ENCODE measurements around the gene NUDT21. TPM values are rescaled to one million over a fixed set of nuclear protein-coding genes. Genes with fewer than 3 reads are reported as not detected.

NUDT21 gene
- total RNA-seq, 2 donors from 2014 or later, result 43.5 to 52.3 TPM

DNA sequence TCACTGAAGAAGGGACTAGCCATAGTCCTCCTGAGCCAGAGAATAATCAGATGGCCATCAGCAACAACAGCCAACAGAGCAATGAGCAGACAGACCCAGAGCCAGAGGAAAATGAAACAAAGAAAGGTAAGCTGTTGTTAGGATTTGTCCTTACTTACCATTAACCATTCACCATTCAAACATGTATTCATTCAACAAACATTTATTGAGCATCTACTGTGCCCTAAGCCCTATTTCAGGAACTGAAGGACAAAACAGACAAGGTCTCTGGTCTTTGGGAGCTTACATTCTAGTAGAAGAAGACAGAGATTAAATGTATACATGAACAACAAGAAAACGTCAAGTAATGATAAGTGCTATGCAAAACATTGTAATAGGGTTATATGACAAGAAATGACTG, 19.5 kb upstream of the NUDT21 start:
- DNase-seq (ENCODE audit: low spot score) (no peak), ATAC-seq (ENCODE audit: insufficient number of reproducible peaks, low FRiP score, low read depth) (no peak)
- Histone ChIP-seq H3K27me3 (replicated peaks; ENCODE audit: insufficient read depth) (no peaks in the 10 kb centered on the region), H3K9me3 (no peaks in the 10 kb centered on the region), H3K4me3 (no peak overlapping the region), H3K4me1 (ENCODE audit: control insufficient read depth in 1 of 2, low read depth in 2 of 2) (no peaks in the 10 kb centered on the region), H3K27ac (no peak overlapping the region), H3K36me3 (peaks cover 82% of the 10 kb centered on the region)
- TF ChIP-seq, protein P1, sequence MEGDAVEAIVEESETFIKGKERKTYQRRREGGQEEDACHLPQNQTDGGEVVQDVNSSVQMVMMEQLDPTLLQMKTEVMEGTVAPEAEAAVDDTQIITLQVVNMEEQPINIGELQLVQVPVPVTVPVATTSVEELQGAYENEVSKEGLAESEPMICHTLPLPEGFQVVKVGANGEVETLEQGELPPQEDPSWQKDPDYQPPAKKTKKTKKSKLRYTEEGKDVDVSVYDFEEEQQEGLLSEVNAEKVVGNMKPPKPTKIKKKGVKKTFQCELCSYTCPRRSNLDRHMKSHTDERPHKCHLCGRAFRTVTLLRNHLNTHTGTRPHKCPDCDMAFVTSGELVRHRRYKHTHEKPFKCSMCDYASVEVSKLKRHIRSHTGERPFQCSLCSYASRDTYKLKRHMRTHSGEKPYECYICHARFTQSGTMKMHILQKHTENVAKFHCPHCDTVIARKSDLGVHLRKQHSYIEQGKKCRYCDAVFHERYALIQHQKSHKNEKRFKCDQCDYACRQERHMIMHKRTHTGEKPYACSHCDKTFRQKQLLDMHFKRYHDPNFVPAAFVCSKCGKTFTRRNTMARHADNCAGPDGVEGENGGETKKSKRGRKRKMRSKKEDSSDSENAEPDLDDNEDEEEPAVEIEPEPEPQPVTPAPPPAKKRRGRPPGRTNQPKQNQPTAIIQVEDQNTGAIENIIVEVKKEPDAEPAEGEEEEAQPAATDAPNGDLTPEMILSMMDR (IDR thresholded peaks at IDR 0.05), result no peak

DNA sequence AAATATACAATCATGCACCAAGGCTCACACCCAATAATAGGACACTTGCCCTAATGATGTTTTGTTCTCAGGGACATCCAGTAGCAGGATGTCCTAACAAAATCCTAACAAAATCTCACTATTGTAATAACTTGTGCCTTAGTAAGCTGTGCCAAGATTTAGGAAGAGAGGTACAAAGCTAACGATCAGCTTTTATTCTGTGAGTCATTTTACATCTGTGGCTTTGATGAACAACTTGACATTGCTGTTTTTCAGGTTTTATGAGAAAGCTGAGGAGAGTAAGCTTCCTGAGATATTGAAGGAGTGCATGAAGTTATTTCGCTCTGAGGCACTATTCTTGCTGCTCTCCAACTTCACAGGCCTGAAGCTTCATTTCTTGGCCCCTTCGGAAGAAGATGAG, 19.1 kb upstream of the NUDT21 start:
- Histone ChIP-seq H3K4me1 (ENCODE audit: control insufficient read depth in 1 of 2, low read depth in 2 of 2) (no peaks in the 10 kb centered on the region), H3K36me3 (peaks cover 79% of the 10 kb centered on the region), H3K4me3 (no peak overlapping the region), H3K9me3 (no peaks in the 10 kb centered on the region), H3K27ac (no peak overlapping the region), H3K27me3 (replicated peaks; ENCODE audit: insufficient read depth) (no peaks in the 10 kb centered on the region)
- TF ChIP-seq, protein P1 (IDR thresholded peaks at IDR 0.05), result no peak
- DNase-seq (ENCODE audit: low spot score) (no peak), ATAC-seq (ENCODE audit: insufficient number of reproducible peaks, low FRiP score, low read depth) (no peak)

DNA sequence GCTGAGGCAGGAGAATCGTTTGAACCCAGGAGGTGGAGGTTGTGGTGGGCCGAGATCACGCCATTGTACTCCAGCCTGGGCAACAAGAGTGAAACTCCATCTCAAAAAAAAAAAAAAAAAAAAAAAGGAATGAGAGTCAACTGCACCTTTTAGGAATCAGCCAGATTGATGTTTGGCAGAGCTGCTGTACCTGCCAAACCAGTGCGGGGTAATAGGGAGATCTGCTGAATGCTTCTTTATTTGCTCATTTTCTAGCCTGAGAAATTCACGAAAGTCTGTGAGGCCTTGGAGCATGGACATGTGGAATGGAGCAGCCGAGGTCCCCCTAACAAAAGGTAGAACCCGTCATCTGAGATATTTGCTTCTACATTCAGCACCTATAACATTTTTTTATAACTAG, 18.6 kb upstream of the NUDT21 start:
- ATAC-seq (ENCODE audit: insufficient number of reproducible peaks, low FRiP score, low read depth) (no peak), DNase-seq (ENCODE audit: low spot score) (no peak)
- Histone ChIP-seq H3K9me3 (no peaks in the 10 kb centered on the region), H3K4me3 (no peak overlapping the region), H3K4me1 (ENCODE audit: control insufficient read depth in 1 of 2, low read depth in 2 of 2) (no peaks in the 10 kb centered on the region), H3K36me3 (peaks cover 74% of the 10 kb centered on the region), H3K27ac (no peak overlapping the region), H3K27me3 (replicated peaks; ENCODE audit: insufficient read depth) (no peaks in the 10 kb centered on the region)
- TF ChIP-seq, protein P1 (IDR thresholded peaks at IDR 0.05), result no peak

DNA sequence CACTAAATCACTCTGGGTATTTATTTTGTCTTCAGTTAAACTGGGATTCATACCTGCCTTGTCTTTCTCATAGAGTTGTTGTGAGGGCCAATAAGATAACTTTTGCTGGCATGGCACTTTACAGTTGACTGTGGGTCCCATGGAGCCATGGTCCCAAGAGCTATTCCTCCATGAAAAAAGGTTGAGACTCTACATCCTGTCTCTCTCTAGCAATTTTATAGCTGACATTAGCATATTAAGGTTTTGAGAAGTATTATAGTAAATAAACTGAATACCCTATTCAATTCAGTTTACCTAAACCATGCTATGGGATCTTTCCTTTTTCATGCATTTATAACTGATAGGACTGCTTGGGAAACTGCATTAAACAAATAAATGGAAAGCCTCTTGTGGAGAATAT, 17.7 kb upstream of the NUDT21 start:
- ATAC-seq (ENCODE audit: insufficient number of reproducible peaks, low FRiP score, low read depth), result no peak
- H3K4me1 ChIP-seq (ENCODE audit: control insufficient read depth in 1 of 2, low read depth in 2 of 2), result no peaks in the 10 kb centered on the region
- no peaks in the 10 kb centered on the region for H3K9me3 ChIP-seq
- H3K27ac ChIP-seq, result no peak overlapping the region
- H3K4me3 ChIP-seq, result no peak overlapping the region
- TF ChIP-seq, protein P1 (IDR thresholded peaks at IDR 0.05), result no peak
- DNase-seq (ENCODE audit: low spot score), result no peak
- H3K36me3 ChIP-seq, result peaks cover 68% of the 10 kb centered on the region
- no peaks in the 10 kb centered on the region for H3K27me3 ChIP-seq (replicated peaks; ENCODE audit: insufficient read depth)

DNA sequence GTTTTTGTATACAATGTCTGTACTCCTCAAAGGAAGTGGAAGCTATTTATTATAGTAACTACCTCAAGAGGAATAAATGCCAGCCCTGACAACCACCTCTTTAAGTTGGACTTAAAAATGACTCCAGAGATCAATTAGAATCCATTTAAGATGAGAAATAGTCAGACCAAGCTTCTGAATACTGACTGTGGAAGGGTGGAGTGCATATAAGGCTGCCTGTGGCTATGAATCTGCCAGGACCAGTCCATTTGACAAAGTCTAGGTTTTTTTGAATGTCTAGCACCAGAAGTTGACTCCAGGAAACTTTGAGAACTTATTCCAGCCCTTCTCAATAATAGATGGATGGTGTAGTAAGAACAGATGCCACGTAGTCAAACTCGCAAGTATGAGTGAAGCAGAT, 15.2 kb upstream of the NUDT21 start:
- Histone ChIP-seq H3K27me3 (replicated peaks; ENCODE audit: insufficient read depth) (no peaks in the 10 kb centered on the region), H3K4me3 (no peak overlapping the region), H3K27ac (no peak overlapping the region), H3K36me3 (peaks cover 47% of the 10 kb centered on the region), H3K4me1 (ENCODE audit: control insufficient read depth in 1 of 2, low read depth in 2 of 2) (no peaks in the 10 kb centered on the region), H3K9me3 (no peaks in the 10 kb centered on the region)
- ATAC-seq (ENCODE audit: insufficient number of reproducible peaks, low FRiP score, low read depth) (no peak), DNase-seq (ENCODE audit: low spot score) (no peak)
- TF ChIP-seq, protein P1 (IDR thresholded peaks at IDR 0.05), result no peak

Measured in thoracic aorta (tissue), 2 donors.